Astrocyte (in vitro differentiated cells and primary cell): ENCODE measurements around the gene SLC22A14.

Experiments used
- CTCF ChIP-seq: IDR thresholded peaks from 2 replicates; pipeline ENCODE4 v1.5.1; 2011; ENCODE audit warnings: low read depth, mild to moderate bottlenecking, inconsistent platforms, low read length, moderate library complexity; ENCODE audit not compliant: insufficient read depth
- EZH2 ChIP-seq: IDR thresholded peaks from 2 replicates; pipeline ENCODE4 v1.6.1; 2012; ENCODE audit warnings: mild to moderate bottlenecking, low read length, inconsistent platforms; ENCODE audit not compliant: insufficient read depth

DNA sequence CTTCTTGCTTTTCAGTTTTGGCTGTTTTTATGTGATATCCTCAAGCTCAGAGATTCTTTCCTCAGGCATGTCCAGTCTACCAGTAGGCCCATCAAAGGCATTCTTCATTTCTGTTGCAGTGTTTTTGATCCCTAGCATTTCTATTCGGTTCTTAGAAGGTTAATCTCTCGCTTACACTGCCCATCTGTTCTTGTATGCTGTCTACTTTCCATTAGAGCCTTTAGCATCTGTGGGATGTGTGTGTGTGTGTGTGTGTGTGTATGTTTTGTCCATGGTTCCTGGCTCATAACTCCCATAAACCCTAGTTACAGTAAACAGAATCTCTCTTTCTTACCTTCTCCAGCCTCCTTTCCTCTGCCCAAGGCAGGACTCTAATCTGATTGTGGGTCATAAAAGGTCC is 21.6 kb upstream of the SLC22A14 start:
- TF ChIP-seq CTCF (no peak), EZH2 (no peak)
